Vagina (tissue), 2 donors: ENCODE results near the gene SLC6A3.

Experiments
- CTCF ChIP-seq, 3 experiments: fragments of 450-650 bp in 2 of 3; fragments of 200-600 bp in 1 of 3; sonication (generic) in 1 of 3; IDR thresholded peaks; one replicate each; pipeline ENCODE4 v1.5.1; 2017 to 2019; ENCODE audit warnings: antibody characterized with exemption in 3 of 3, mild to moderate bottlenecking in 2 of 3, moderate library complexity in 2 of 3
- POLR2AphosphoS5 ChIP-seq, 2 donors: sonication (generic); formaldehyde crosslinking; IDR thresholded peaks; one replicate each; pipeline ENCODE4 v1.9.0; 2017; ENCODE audit warnings: antibody characterized with exemption in 2 of 2, mild to moderate bottlenecking in 2 of 2, low read depth in 1 of 2; ENCODE audit not compliant: insufficient read depth in 1 of 2

GRCh38 chr5:1344975-1345838 is 100.0 kb downstream of the SLC6A3 start, which contains the start of gene CLPTM1L:
- TF ChIP-seq CTCF (IDR thresholded peaks at IDR 0.05), result peak in 1 of 3 experiments; percentile 10
- TF ChIP-seq POLR2AphosphoS5 (IDR thresholded peaks at IDR 0.05; ENCODE audit: insufficient read depth in 1 of 2, low read depth in 1 of 2), result peak in 1 of 2 donors; percentile 55
